Mesenchymal stem cell (in vitro differentiated cells and primary cell): ENCODE results near the gene ROBO1.

Experiments
- DNase-seq: peaks from one replicate; pipeline ENCODE4 v3.0.0-alpha.2; 2013
- H2AFZ ChIP-seq: one replicate; pipeline ENCODE4 v1.6.1; 2013; ENCODE audit warnings: low read depth, mild to moderate bottlenecking, control low read depth, inconsistent platforms, low read length, moderate library complexity
- H2AK5ac ChIP-seq: 2 replicates; pipeline ENCODE4 v1.6.1; 2013; ENCODE audit warnings: low read length, moderate library complexity, mild to moderate bottlenecking, inconsistent platforms; ENCODE audit not compliant: severe bottlenecking
- H2BK120ac ChIP-seq: one replicate; pipeline ENCODE4 v1.6.1; 2013; ENCODE audit warnings: low read depth, mild to moderate bottlenecking, inconsistent platforms, low read length, moderate library complexity
- H2BK12ac ChIP-seq, 2 experiments: one replicate each; pipeline ENCODE4 v1.6.1; 2013; ENCODE audit warnings: inconsistent platforms in 2 of 2, low read length in 2 of 2, mild to moderate bottlenecking in 2 of 2, moderate library complexity in 2 of 2, control low read depth in 1 of 2
- H2BK15ac ChIP-seq: one replicate; pipeline ENCODE4 v1.6.1; 2013; ENCODE audit warnings: mild to moderate bottlenecking, low read depth, inconsistent platforms; ENCODE audit not compliant: poor library complexity, severe bottlenecking
- H2BK5ac ChIP-seq: 2 replicates; pipeline ENCODE4 v1.6.1; 2013; ENCODE audit warnings: low read depth, mild to moderate bottlenecking, low read length, control low read depth, inconsistent platforms; ENCODE audit not compliant: poor library complexity, severe bottlenecking
- H3K14ac ChIP-seq, 2 experiments: one replicate each; pipeline ENCODE4 v1.6.1; 2013; ENCODE audit warnings: inconsistent platforms in 2 of 2, low read length in 2 of 2, control low read depth in 1 of 2, mild to moderate bottlenecking in 1 of 2, moderate library complexity in 1 of 2
- H3K18ac ChIP-seq, 2 experiments: one replicate each; pipeline ENCODE4 v1.6.1; 2013; ENCODE audit warnings: inconsistent platforms in 2 of 2, low read length in 2 of 2, control low read depth in 1 of 2, low read depth in 1 of 2, mild to moderate bottlenecking in 1 of 2
- H3K23ac ChIP-seq, 2 experiments: one replicate each; pipeline ENCODE4 v1.6.1; 2013; ENCODE audit warnings: inconsistent platforms in 2 of 2, low read length in 2 of 2, mild to moderate bottlenecking in 2 of 2, moderate library complexity in 2 of 2, control low read depth in 1 of 2
- H3K27ac ChIP-seq: 2 replicates; pipeline ENCODE4 v1.5.1; 2013; ENCODE audit warnings: mild to moderate bottlenecking, moderate library complexity, low read length, control low read depth, inconsistent platforms; ENCODE audit not compliant: poor library complexity, severe bottlenecking
- H3K27me3 ChIP-seq, 2 experiments: 2 replicates each; pipeline versions ENCODE4 v1.6.1 to v1.7.0; 2013; ENCODE audit warnings: low read length in 2 of 2, mild to moderate bottlenecking in 2 of 2, moderate library complexity in 2 of 2, control low read depth in 1 of 2, inconsistent platforms in 1 of 2; ENCODE audit not compliant: control insufficient read depth in 1 of 2, insufficient read depth in 1 of 2
- H3K36me3 ChIP-seq, 2 experiments: 2 replicates each; pipeline versions ENCODE4 v1.6.1 to v1.7.0; 2013; ENCODE audit warnings: low read length in 2 of 2, control low read depth in 1 of 2, inconsistent platforms in 1 of 2, low read depth in 1 of 2, mild to moderate bottlenecking in 1 of 2; ENCODE audit not compliant: insufficient read depth in 2 of 2, control insufficient read depth in 1 of 2
- H3K4ac ChIP-seq, 2 experiments: one replicate each; pipeline ENCODE4 v1.6.1; 2013; ENCODE audit warnings: inconsistent platforms in 2 of 2, low read length in 2 of 2, mild to moderate bottlenecking in 2 of 2, moderate library complexity in 2 of 2, control low read depth in 1 of 2, low read depth in 1 of 2
- H3K4me1 ChIP-seq: 2 replicates; pipeline ENCODE4 v1.6.1; 2013; ENCODE audit warnings: low read depth, low read length, control low read depth; ENCODE audit not compliant: control insufficient read depth, insufficient read depth
- H3K4me2 ChIP-seq: 2 replicates; pipeline ENCODE4 v1.6.1; 2013; ENCODE audit warnings: low read length, mild to moderate bottlenecking, inconsistent platforms; ENCODE audit not compliant: poor library complexity, severe bottlenecking
- H3K4me3 ChIP-seq, 2 experiments: 2 replicates each; pipeline versions ENCODE4 v1.5.1 to v1.7.0; 2013; ENCODE audit warnings: low read length in 2 of 2, mild to moderate bottlenecking in 2 of 2, control low read depth in 1 of 2, low read depth in 1 of 2; ENCODE audit not compliant: insufficient read depth in 1 of 2
- H3K79me1 ChIP-seq: replicated peaks from 2 replicates; pipeline ENCODE4 v1.6.1; 2013; ENCODE audit warnings: mild to moderate bottlenecking, control low read depth, low read length, inconsistent platforms; ENCODE audit not compliant: poor library complexity, severe bottlenecking
- H3K9ac ChIP-seq: 2 replicates; pipeline ENCODE4 v1.7.0; 2013; ENCODE audit warnings: mild to moderate bottlenecking, low read length, moderate library complexity
- H3K9me3 ChIP-seq: 2 replicates; pipeline ENCODE4 v1.7.0; 2013; ENCODE audit warnings: mild to moderate bottlenecking, low read length; ENCODE audit not compliant: control insufficient read depth
- H4K8ac ChIP-seq: one replicate; pipeline ENCODE4 v1.6.1; 2013; ENCODE audit warnings: inconsistent platforms, mild to moderate bottlenecking, low read length, moderate library complexity
- H4K91ac ChIP-seq: one replicate; pipeline ENCODE4 v1.6.1; 2013; ENCODE audit warnings: mild to moderate bottlenecking, low read length, inconsistent platforms
- WGBS: methylation state at CpG from one replicate; pipeline ENCODE4 v1.1.7; 2013; ENCODE audit warnings: mixed read lengths; 5-methylcytosine and 5-hydroxymethylcytosine counted together

Gene ROBO1

GRCh38 chr3:78908236-78908635, 859.6 kb downstream of the ROBO1 start:
- Histone ChIP-seq H2BK120ac (no peak overlapping the region), H3K4me1 (no peaks in the 10 kb centered on the region), H3K36me3 (no peaks in the 10 kb centered on the region), H2AFZ (no peak overlapping the region), H3K18ac (no peak overlapping the region), H3K4me3 (no peak overlapping the region), H4K91ac (no peak overlapping the region), H3K9me3 (no peaks in the 10 kb centered on the region), H3K4ac (no peak overlapping the region), H2BK5ac (no peak overlapping the region), H3K79me1 (peaks cover 7% of the 10 kb centered on the region), H3K27ac (no peak overlapping the region), H3K9ac (no peak overlapping the region), H4K8ac (no peak overlapping the region), H3K23ac (no peak overlapping the region), H2BK15ac (no peak overlapping the region), H2BK12ac (no peak overlapping the region), H3K14ac (no peak overlapping the region), H3K4me2 (no peak overlapping the region), H3K27me3 (no peaks in the 10 kb centered on the region), H2AK5ac (no peak overlapping the region)
- 80% methylated on average over 2 of the region's 3 CpGs for WGBS
- no peak for DNase-seq

GRCh38 chr3:78907367-78907766, 860.4 kb downstream of the ROBO1 start:
- Histone ChIP-seq H3K9me3 (no peaks in the 10 kb centered on the region), H2BK5ac (no peak overlapping the region), H3K4me3 (no peak overlapping the region), H4K8ac (no peak overlapping the region), H3K36me3 (no peaks in the 10 kb centered on the region), H4K91ac (no peak overlapping the region), H3K27ac (no peak overlapping the region), H3K27me3 (no peaks in the 10 kb centered on the region), H2BK120ac (no peak overlapping the region), H3K23ac (no peak overlapping the region), H3K18ac (no peak overlapping the region), H2BK15ac (no peak overlapping the region), H3K4me2 (no peak overlapping the region), H2AFZ (no peak overlapping the region), H3K4me1 (no peaks in the 10 kb centered on the region), H3K4ac (no peak overlapping the region), H3K79me1 (peaks cover 7% of the 10 kb centered on the region), H2AK5ac (no peak overlapping the region), H3K9ac (no peak overlapping the region), H3K14ac (no peak overlapping the region), H2BK12ac (no peak overlapping the region)
- 100% methylated on average over 1 of the region's 2 CpGs for WGBS
- peak; percentile 33 for DNase-seq

GRCh38 chr3:78906930-78907329, 860.9 kb downstream of the ROBO1 start:
- no peak for DNase-seq
- no peak overlapping the region for H2BK12ac ChIP-seq
- no peaks in the 10 kb centered on the region for H3K9me3 ChIP-seq
- H2AK5ac ChIP-seq: no peak overlapping the region
- H4K8ac ChIP-seq: no peak overlapping the region
- H3K4me3 ChIP-seq: no peak overlapping the region
- H3K36me3 ChIP-seq: no peaks in the 10 kb centered on the region
- no CpG with 5 or more reads among the region's 1 CpG for WGBS
- H3K14ac ChIP-seq: no peak overlapping the region
- H3K27me3 ChIP-seq: no peaks in the 10 kb centered on the region
- no peak overlapping the region for H3K4ac ChIP-seq
- no peak overlapping the region for H2AFZ ChIP-seq
- H3K79me1 ChIP-seq: peaks cover 6% of the 10 kb centered on the region
- no peak overlapping the region for H2BK120ac ChIP-seq
- no peak overlapping the region for H3K18ac ChIP-seq
- no peak overlapping the region for H2BK15ac ChIP-seq
- no peak overlapping the region for H3K9ac ChIP-seq
- no peaks in the 10 kb centered on the region for H3K4me1 ChIP-seq
- no peak overlapping the region for H2BK5ac ChIP-seq
- H3K23ac ChIP-seq: no peak overlapping the region
- no peak overlapping the region for H3K4me2 ChIP-seq
- no peak overlapping the region for H4K91ac ChIP-seq
- no peak overlapping the region for H3K27ac ChIP-seq

- H3K4ac ChIP-seq: no peak overlapping the region
Measured at GRCh38 chr3:78906245-78906644, 861.6 kb downstream of the ROBO1 start.

More at GRCh38 chr3:78906245-78906644, 861.6 kb downstream of the ROBO1 start:
- Histone ChIP-seq H3K36me3 (no peaks in the 10 kb centered on the region), H3K18ac (no peak overlapping the region), H3K9me3 (no peaks in the 10 kb centered on the region), H3K79me1 (peaks cover 6% of the 10 kb centered on the region), H3K14ac (no peak overlapping the region), H4K8ac (no peak overlapping the region), H3K27me3 (no peaks in the 10 kb centered on the region), H4K91ac (no peak overlapping the region), H2AK5ac (no peak overlapping the region), H2AFZ (no peak overlapping the region), H2BK120ac (no peak overlapping the region), H3K4me1 (no peaks in the 10 kb centered on the region), H2BK12ac (no peak overlapping the region), H3K4me3 (no peak overlapping the region), H3K27ac (no peak overlapping the region), H3K9ac (no peak overlapping the region), H2BK15ac (peak overlapping the region; percentile 52), H2BK5ac (no peak overlapping the region), H3K23ac (no peak overlapping the region), H3K4me2 (no peak overlapping the region)
- DNase-seq: no peak
